HG03103 (cell line): ENCODE results near the gene STX8.
"Not testable (repeated sequence)": the region's sequence is repeated elsewhere in the genome, so short reads cannot be mapped to it uniquely, and the experiment has no call there.

ENCODE experiments used
- ATAC-seq: cut with Tn5 transposase; IDR thresholded peaks from one replicate; pipeline ENCODE4 v1.9.1; 2021; ENCODE audit warnings: low read depth; ENCODE audit not compliant: unreplicated experiment

Gene STX8

DNA sequence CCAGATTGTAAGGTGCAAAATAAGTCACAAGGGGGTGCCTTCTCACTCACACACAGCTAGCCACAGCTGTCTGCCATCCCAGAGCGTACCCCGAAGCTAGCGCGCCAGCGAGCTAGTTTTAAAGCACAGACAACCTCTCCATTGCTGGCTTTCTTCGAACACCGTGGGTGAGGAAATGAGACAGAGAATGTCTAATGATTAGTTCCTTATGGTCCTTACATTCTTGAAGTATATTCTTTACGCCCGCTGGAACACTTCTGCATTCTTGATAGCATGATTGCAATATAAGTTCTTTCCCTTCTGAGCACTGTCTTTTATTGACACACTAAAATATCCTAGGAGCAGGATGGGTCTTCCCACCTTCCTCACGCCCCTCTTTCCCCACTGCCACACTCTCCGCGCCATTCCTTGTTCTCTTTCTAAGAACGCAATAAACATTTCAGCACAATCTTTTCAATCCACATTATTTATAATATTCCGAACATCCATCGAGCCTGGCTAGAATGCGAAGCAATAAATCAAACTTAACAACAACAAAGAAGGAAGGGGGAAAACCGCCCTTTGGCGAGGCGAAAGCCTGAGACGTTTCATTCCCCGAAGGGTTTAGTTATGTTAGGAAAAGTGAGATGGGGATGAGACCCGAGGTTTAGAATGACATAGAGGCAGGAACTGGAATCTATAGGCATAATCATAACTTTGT lies 303.0 kb downstream of the STX8 start:
- ATAC-seq, result no peak

GRCh38 chr17:9271989-9272388 lies 303.6 kb downstream of the STX8 start:
- no peak for ATAC-seq

GRCh38 chr17:9270921-9271320 lies 304.7 kb downstream of the STX8 start:
- ATAC-seq, result no peak

GRCh38 chr17:9269350-9270035 lies 306.1 kb downstream of the STX8 start:
- no peak for ATAC-seq

DNA sequence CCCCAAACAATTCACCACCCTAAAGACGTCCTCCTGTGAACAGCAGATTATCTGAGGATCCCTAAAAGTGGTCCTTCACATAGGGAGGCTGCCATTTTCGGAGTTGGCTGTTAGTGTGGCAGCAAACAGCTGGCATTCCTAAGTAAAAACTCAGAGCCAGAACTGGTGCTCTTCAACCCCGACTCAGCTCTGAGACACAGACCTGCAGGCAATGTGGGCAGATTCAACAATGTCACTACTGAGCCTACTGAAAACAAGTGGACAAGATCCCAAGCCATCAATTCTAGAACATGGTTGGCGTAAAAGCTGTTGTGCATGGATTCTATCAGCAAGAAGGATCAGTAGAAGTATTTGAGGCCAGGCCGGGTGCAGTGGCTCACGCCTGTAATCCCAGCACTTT lies 307.1 kb downstream of the STX8 start:
- ATAC-seq, result no peak

DNA sequence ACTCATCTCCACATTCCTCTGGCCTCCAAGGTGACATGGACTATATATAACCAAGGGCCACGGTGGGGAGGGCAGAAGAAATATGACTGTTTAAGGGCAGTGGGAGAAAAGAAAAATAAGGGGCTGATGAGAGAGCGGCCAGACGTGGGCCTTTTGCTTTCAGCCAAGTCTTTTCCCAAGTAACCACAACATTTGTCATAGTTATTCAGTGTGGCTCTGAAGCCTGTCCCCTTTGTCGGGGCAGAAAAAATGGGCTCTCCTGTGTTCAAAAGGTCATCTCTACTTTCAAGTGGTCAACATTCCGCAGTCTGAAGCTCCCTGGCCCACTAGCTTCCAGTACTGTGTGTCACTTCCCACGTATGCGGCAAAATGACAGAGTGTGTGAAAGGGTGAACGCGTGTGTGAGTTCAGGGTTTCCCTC lies 308.9 kb downstream of the STX8 start:
- ATAC-seq, result no peak

GRCh38 chr17:9266031-9266680 lies 309.5 kb downstream of the STX8 start:
- ATAC-seq, result no peak

DNA sequence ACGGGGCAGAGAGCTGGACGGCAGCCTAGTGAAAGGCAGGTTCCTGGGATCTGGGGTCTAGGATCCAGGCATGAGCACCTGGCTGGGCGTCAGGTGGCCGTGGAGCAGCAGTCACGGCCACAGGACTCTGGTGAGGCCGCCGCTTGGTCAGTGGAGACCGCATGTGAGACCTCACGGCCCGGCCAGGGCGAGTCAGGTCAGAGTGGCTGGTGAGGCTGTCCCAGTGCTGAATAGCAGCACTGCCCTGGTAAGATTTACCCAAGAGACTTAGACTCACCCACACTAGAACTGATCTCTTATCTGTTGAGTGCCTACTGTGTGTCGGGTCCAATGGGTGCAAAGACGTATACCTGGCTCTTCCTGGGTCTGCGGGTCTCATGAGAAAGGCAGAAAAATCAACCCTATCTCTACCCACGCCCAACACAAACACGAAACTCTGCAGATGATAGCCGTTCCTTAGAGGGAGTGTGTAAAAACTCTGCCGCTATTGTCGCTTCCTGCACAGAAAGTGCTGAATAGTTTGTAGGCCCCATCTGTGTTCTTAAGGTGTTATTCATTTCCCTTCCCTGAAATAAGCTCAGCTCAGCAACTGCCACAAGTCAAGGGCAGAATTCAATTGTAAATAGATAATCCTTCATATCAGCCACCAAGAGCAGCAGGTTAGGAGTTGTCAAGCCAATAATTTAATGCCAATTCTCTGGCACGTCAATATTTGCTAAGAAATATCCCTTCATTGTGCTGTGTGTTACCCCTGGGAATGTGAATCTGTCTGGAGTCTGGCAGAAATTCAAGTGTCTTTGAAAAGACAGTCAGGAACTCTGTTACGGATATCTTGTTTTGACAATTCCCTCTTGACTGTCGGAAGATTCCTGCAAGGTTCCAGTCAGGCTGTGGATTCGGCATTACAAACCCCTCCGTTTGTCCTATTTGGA lies 314.3 kb downstream of the STX8 start:
- no peak for ATAC-seq

DNA sequence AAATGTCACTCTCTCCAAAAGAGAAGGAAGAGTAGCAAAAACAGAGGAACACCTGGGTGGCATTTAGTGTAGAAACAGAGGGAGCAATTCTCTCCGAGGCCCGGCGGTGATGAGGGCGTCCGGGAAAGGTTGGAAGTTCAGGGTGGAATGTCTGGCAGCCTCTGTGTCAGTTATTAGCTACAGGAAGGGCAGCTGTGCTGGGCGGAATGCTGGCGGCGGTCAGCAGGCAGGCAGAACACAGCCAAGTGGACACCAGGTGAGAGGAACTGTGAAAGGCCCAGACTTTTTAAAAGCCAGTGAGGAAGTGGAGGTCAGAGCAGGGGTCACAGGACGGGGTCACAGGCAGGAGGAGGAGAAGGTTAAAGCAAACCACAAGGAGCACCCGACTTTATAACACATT lies 316.2 kb downstream of the STX8 start:
- ATAC-seq, result no peak

DNA sequence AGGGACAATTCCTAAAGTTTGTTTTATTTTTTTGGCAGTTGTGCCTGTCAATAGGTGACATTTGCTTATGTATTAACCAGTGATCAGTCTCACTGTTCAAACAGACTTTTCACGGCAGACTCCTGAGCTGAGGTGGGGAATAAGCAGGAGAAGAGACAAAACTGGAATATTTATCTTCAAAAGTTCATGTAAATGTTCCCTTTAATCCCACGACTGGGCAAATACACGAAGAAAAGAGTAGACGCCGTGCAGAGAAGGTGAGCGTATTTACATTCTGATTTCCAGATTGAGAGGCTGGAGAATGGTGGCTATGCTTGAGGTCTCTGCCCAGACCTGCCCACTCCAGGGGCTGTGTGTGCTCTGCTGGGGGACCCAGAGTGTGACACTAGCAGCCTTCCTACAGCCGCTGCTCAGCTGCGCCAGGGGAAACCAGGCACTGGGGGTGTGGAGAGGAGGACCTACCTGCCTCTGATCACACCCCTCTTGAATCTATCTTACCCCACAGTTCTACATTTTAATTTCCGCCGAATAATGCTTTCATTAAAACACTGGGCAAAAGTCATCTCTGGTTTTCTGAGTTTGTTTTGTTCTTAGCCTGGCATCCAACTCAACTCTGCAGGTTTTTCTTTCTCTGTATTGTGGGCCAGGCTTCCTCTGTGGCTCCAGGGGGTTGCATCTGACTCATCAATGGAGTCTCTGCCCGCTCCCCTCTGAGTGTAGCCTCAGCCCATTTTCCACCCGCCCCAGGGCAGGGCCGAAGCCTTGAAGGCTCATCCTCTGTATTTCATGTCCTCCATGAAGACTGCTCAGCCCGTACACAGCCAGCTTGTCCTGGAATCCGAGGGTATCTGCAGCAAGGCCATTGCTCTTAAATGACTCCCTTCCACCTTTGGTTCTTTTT lies 317.3 kb downstream of the STX8 start:
- no peak for ATAC-seq

GRCh38 chr17:9257630-9257965 lies 318.0 kb downstream of the STX8 start:
- ATAC-seq, result not testable (repeated sequence)

GRCh38 chr17:9256751-9257629 lies 318.6 kb downstream of the STX8 start:
- ATAC-seq, result no peak

GRCh38 chr17:9256361-9256750 lies 319.3 kb downstream of the STX8 start:
- ATAC-seq, result no peak

DNA sequence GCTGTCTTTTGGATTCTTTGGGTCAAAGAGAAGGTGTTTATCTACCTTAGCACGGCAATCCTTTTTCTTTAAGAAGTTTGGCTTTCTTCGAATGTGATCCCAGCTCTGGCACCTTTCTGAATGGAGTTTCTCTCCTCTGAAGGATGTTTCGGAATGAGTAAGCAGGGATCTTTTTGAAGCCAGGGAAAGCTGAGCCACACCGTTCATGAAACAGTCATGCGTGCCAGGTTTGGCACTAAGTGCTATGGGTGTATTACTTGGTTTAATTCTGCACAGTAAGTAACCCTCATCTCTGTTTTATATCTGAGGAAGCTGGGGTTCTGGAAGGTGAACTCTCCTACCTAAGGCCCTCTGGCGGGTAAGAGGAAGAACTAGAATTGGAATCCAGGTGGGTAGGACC lies 319.8 kb downstream of the STX8 start:
- no peak for ATAC-seq

DNA sequence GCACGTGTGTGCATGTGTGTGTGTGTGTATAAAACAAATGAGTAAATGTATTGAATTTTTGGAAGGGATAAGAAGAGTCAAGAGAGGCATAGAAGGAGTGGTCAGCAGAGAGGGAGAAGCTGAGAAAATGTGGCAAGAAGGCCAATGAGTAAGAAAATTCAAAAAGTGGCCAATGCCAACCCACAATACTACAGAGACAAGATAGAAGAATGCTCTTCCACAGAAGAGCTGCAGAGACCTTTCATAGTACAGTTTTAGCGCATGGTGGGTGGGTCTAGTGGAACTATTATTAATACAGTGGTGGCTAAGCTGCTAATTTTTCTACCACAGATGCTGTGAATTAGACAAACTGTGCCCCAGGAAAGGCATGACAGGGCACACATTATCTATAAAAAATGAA lies 320.8 kb downstream of the STX8 start:
- no peak for ATAC-seq

GRCh38 chr17:9253308-9253707 lies 322.3 kb downstream of the STX8 start:
- ATAC-seq, result no peak

DNA sequence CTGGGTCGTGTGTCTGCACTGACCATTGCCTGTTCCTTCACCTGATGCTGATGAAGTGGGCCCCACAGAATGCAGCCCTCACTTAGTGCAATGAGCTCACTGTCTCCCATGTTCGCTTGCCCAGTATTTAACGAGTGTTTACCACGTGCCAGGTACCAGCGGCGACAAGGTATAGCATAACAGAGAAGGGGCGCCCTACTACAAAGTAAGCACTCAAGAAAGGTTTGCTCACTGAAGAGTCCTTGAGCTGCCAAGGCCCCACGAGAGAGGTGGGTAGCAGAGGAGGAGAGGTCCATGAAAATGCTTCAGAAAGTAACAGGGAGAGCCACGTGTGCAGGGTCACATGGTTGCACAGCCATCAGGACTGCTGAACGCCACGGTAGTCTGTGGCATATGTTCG lies 324.3 kb downstream of the STX8 start:
- ATAC-seq, result no peak

DNA sequence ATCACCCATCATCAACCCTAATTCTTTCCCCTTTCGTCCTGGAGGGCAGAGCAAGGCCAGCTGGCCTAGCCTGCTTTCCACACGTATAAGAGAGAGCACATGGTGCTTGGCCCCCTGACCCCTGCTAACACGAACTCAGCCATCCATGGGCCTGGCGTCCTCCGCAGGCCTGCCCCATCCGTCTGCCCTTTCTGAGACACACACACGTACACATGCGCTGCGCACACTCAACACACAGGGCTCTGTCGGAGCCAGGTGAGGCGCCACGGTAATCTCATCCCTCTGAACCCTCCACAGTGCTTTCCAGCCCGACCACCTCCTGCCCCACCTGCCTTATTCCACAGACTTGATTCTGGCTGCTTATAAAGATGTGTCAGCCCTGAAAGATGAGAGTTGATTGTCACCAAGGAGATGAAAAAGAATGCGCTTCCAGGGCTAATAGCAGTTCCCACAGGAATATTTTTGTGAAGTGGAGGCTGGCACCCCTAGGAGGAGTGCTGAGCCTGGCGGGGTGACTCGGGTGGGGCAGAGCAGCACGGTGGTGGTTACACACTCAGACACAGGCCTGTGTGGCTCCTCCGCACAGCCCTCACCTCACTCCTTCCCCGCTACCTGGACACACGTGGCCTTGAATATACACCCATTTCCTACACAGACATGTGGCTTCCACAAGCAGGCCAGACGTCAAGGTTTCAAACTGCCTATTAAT lies 326.2 kb downstream of the STX8 start:
- no peak for ATAC-seq
